GM12878 (cell line): Measurements from ENCODE around the gene SRSF7. TPM values are rescaled to one million over a fixed set of nuclear protein-coding genes. Genes with fewer than 3 reads are reported as not detected.

Source experiments
- ATAC-seq: fragments of 200-7000 bp; cut with Tn5 transposase; 3 replicates; pipeline ENCODE4 v1.9.1; 2020; ENCODE audit warnings: mild to moderate bottlenecking, moderate library complexity
- BruUV-seq: library from RNA; stranded (reverse); fragments of 400-500 nt; replicated peaks from 2 replicates; lab custom pipeline; 2021; lab: Mats Ljungman, UMichigan
- CTCF ChIA-PET: fragments of 300-600 bp; sonication (Branson Sonifier 250); formaldehyde crosslinking; extraction: SDS; loops from one replicate; lab custom pipeline; 2021; ENCODE audit warnings: inconsistent platforms; lab: Yijun Ruan, JAX
- POLR2A ChIA-PET: fragments of 350-600 bp; formaldehyde crosslinking; extraction: SDS; loops from one replicate; lab custom pipeline; 2021; ENCODE audit warnings: inconsistent platforms; lab: Charles Lee
- RAD21 ChIA-PET: fragments of 300-600 bp; sonication (Branson Sonifier 250); formaldehyde crosslinking; loops from one replicate; lab custom pipeline; 2023; ENCODE audit warnings: antibody characterized with exemption; ENCODE audit not compliant: unreplicated experiment; lab: Charles Lee
- SMC1A ChIA-PET: fragments of 300-600 bp; sonication (Branson Sonifier 250); formaldehyde crosslinking; loops from one replicate; lab custom pipeline; 2023; ENCODE audit not compliant: unreplicated experiment, uncharacterized antibody; lab: Charles Lee
- DNase-seq: peaks from one replicate; pipeline ENCODE4 v3.0.0-alpha.2; 2011; ENCODE audit warnings: low read depth, low spot score
- FAIRE-seq: peaks from 3 replicates; lab custom pipeline; 2011; peaks lifted over from hg19 to GRCh38; lab: Jason Lieb, UNC
- H2AFZ ChIP-seq: 2 replicates; pipeline ENCODE4 v1.6.0; 2011; ENCODE audit warnings: low read depth, low read length, control low read depth; ENCODE audit not compliant: control insufficient read depth
- H3K27ac ChIP-seq: 2 replicates; pipeline ENCODE4 v1.5.1; 2011; ENCODE audit warnings: control low read depth; ENCODE audit not compliant: control insufficient read depth, insufficient read depth
- H3K27me3 ChIP-seq, 2 experiments: replicated peaks in 1 of 2; 2 replicates each; pipeline versions ENCODE4 v1.6.0 to v1.6.1; 2011; ENCODE audit warnings: low read length in 1 of 2; ENCODE audit not compliant: control insufficient read depth in 2 of 2, insufficient read depth in 2 of 2
- H3K36me3 ChIP-seq, 2 experiments: 2 replicates each; pipeline ENCODE4 v1.5.1; 2011; ENCODE audit warnings: low read length in 1 of 2; ENCODE audit not compliant: control insufficient read depth in 2 of 2, insufficient read depth in 2 of 2
- H3K4me1 ChIP-seq: 2 replicates; pipeline ENCODE4 v1.6.1; 2011; ENCODE audit warnings: mild to moderate bottlenecking, low read length, moderate library complexity, mixed read lengths; ENCODE audit not compliant: control insufficient read depth, insufficient read depth
- H3K4me2 ChIP-seq: 2 replicates; pipeline ENCODE4 v1.6.0; 2011; ENCODE audit warnings: control low read depth; ENCODE audit not compliant: control insufficient read depth, insufficient read depth
- H3K4me3 ChIP-seq: fragments of 200-600 bp; sonication (generic); 2 replicates; pipeline ENCODE4 v1.5.1; 2016
- H3K79me2 ChIP-seq: 2 replicates; pipeline ENCODE4 v1.6.0; 2011; ENCODE audit warnings: low read length; ENCODE audit not compliant: control insufficient read depth, insufficient read depth
- H3K9ac ChIP-seq: 2 replicates; pipeline ENCODE4 v1.8.0; 2011; ENCODE audit warnings: low read length, control low read depth, mixed read lengths; ENCODE audit not compliant: control insufficient read depth, insufficient read depth
- H3K9me3 ChIP-seq: replicated peaks from 3 replicates; pipeline ENCODE4 v1.5.1; 2011; ENCODE audit warnings: mild to moderate bottlenecking, low read length; ENCODE audit not compliant: control insufficient read depth, insufficient read depth
- H4K20me1 ChIP-seq: 2 replicates; pipeline ENCODE4 v1.6.0; 2011; ENCODE audit not compliant: control insufficient read depth, insufficient read depth
- BHLHE40 ChIP-seq, 2 experiments: fragments of 450-650 bp in 1 of 2; IDR thresholded peaks; 2 replicates each; pipeline ENCODE4 v1.6.1; 2011 to 2017; ENCODE audit warnings: low read depth in 2 of 2, borderline replicate concordance in 1 of 2, improper control_type of control experiment in 1 of 2, low read length in 1 of 2, mild to moderate bottlenecking in 1 of 2
- ETV6 ChIP-seq, 2 experiments: fragments of 450-650 bp in 1 of 2; IDR thresholded peaks in 1 of 2; conservative IDR thresholded peaks in 1 of 2; 2 replicates each; pipeline ENCODE4 v1.6.1; 2014; ENCODE audit warnings: antibody characterized with exemption in 1 of 2, borderline replicate concordance in 1 of 2, low read depth in 1 of 2, mild to moderate bottlenecking in 1 of 2, moderate library complexity in 1 of 2
- IKZF1 ChIP-seq: fragments of 450-650 bp; conservative IDR thresholded peaks from 2 replicates; pipeline ENCODE4 v1.6.1; 2017; ENCODE audit warnings: antibody characterized with exemption, mild to moderate bottlenecking
- MTA2 ChIP-seq: fragments of 450-650 bp; IDR thresholded peaks from 2 replicates; pipeline ENCODE4 v1.6.1; 2016; ENCODE audit warnings: low read depth, mild to moderate bottlenecking, moderate library complexity
- NR2F1 ChIP-seq: fragments of 450-650 bp; conservative IDR thresholded peaks from 2 replicates; pipeline ENCODE4 v1.6.1; 2017; ENCODE audit warnings: mild to moderate bottlenecking
- PBX3 ChIP-seq: IDR thresholded peaks from 2 replicates; pipeline ENCODE4 v1.6.1; 2011; ENCODE audit warnings: mild to moderate bottlenecking, low read depth, low read length, moderate library complexity; ENCODE audit not compliant: insufficient replicate concordance
- PKNOX1 ChIP-seq: fragments of 450-650 bp; IDR thresholded peaks from 2 replicates; pipeline ENCODE4 v1.6.1; 2016; ENCODE audit warnings: mild to moderate bottlenecking
- STAT3 ChIP-seq: IDR thresholded peaks from 2 replicates; pipeline ENCODE4 v1.6.1; 2011; ENCODE audit warnings: low read depth, low read length, improper control_type of control experiment
- SUPT20H ChIP-seq: IDR thresholded peaks from 2 replicates; pipeline ENCODE4 v1.6.1; 2011; ENCODE audit warnings: low read depth, mild to moderate bottlenecking, low read length, moderate library complexity, borderline replicate concordance; ENCODE audit not compliant: control insufficient read depth
- TCF12 ChIP-seq: IDR thresholded peaks from 2 replicates; pipeline ENCODE4 v1.6.1; 2011; ENCODE audit warnings: low read depth, mild to moderate bottlenecking, low read length
- ZZZ3 ChIP-seq: IDR thresholded peaks from 2 replicates; pipeline ENCODE4 v1.6.1; 2011; ENCODE audit warnings: low read depth; ENCODE audit not compliant: control insufficient read depth, insufficient read length
- WGBS: methylation state at CpG from one replicate; pipeline ENCODE4 v1.1.6; 2016; ENCODE audit warnings: low lambda C conversion rate; ENCODE audit not compliant: insufficient replicate concordance, insufficient coverage; ENCODE audit errors: missing lambda C conversion rate; 5-methylcytosine and 5-hydroxymethylcytosine counted together
- in situ Hi-C: fragments of 300-500 bp; cut with MboI; formaldehyde crosslinking; loops from 9 replicates; pipeline ENCODE4 v1.14.3; 2018; ENCODE audit warnings: mixed read lengths
- intact Hi-C: fragments of 100-400 bp; cut with micrococcal nuclease; formaldehyde crosslinking; loops from one replicate; pipeline ENCODE4 v1.14.2; 2022; ENCODE audit not compliant: unreplicated experiment
- polyA plus RNA-seq, 11 experiments: library from polyadenylated mRNA; depleted of rRNA in 4 of 11; unstranded in 6 of 11; stranded (reverse) in 5 of 11; fragments of >200 nt; fragmentation: Nextera tagmentation in 4 of 11; fragmentation: Illumina TruSeq in 1 of 11; extraction: Ambion mirVana in 4 of 11; extraction: Trizol in 1 of 11; gene quantifications; 1 replicate in 1 of 11; 2 replicates in 10 of 11; pipeline versions ENCODE4 v1.2.1 to v1.2.3, GENCODE V29; 2011 to 2016; ENCODE audit warnings: inconsistent platforms in 2 of 11, missing spikeins in 2 of 11, low read depth in 1 of 11
- total RNA-seq, 4 experiments: library from RNA; depleted of rRNA in 3 of 4; stranded (reverse); fragments of >200 nt in 3 of 4; fragmentation: Illumina TruSeq in 1 of 4; extraction: Trizol in 1 of 4; gene quantifications; 2 replicates each; pipeline versions ENCODE4 v1.2.1 to v1.2.3, GENCODE V29; 2013 to 2021
- TF ChIP-seq, protein P1 (sequence below): fragments of 450-650 bp; IDR thresholded peaks from 2 replicates; pipeline ENCODE4 v1.6.1; 2014; ENCODE audit warnings: mild to moderate bottlenecking

SRSF7 gene
- total and polyA plus RNA-seq, 10 of the 15 experiments (the other 5 are each of a cell fraction or from before 2014, with no cell fraction given), result 205 to 785 (median 408) TPM

GRCh38 chr2:38723173-38723572 lies 28.0 kb downstream of the SRSF7 start:
- H3K79me2 ChIP-seq, result no peaks in the 10 kb centered on the region
- peak; percentile 69 for ATAC-seq
- H3K9me3 ChIP-seq, result no peaks in the 10 kb centered on the region
- BruUV-seq, result no TSS peak
- TF ChIP-seq TCF12 (0 out of 2 replicates have a peak, but pooled peaks have one; percentile 4), SUPT20H (no peak), ZZZ3 (no peak), BHLHE40 (IDR thresholded peaks at IDR 0.05; ENCODE audit: borderline replicate concordance in 1 of 2, low read depth in 2 of 2, low read length in 1 of 2) (peak in 1 of 2 experiments; percentile 43; a peak in 1 of 4 replicates), PBX3 (peak; percentile 84), MTA2 (0 out of 2 replicates have a peak, but pooled peaks have one; percentile 7), NR2F1 (peak; percentile 48; the same call in 1 of the 2 replicates), STAT3 (no peak), ETV6 (conservative IDR thresholded peaks at IDR 0.05 in 1 of 2, IDR thresholded peaks at IDR 0.05 in 1 of 2; ENCODE audit: borderline replicate concordance in 1 of 2, low read depth in 1 of 2) (0 out of 4 replicates have a peak, but pooled peaks of 1 of the 2 experiments have one; percentile 44), PKNOX1 (peak; percentile 94), IKZF1 (0 out of 2 replicates have a peak, but pooled peaks have one; percentile 29)
- TF ChIP-seq, protein P1, sequence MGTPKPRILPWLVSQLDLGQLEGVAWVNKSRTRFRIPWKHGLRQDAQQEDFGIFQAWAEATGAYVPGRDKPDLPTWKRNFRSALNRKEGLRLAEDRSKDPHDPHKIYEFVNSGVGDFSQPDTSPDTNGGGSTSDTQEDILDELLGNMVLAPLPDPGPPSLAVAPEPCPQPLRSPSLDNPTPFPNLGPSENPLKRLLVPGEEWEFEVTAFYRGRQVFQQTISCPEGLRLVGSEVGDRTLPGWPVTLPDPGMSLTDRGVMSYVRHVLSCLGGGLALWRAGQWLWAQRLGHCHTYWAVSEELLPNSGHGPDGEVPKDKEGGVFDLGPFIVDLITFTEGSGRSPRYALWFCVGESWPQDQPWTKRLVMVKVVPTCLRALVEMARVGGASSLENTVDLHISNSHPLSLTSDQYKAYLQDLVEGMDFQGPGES, result no peak
- TF ChIP-seq, all 136 proteins: peak for 8
- WGBS, result under 1% methylated on average over 7 of the region's 7 CpGs
- POLR2A ChIA-PET, result interaction anchor here (0.7 to 3.1 kb wide), 9 partner anchors 14 to 142 kb away, joined by 3 to 18 read pairs (median 4); partner anchors contain the start of gene HNRNPLL
- RAD21 ChIA-PET, result interaction anchor here (0.7 to 7.1 kb wide), 24 partner anchors 9 to 407 kb away, joined by 3 to 140 read pairs (median 4); partner anchors contain the start of genes HNRNPLL and SRSF7
- in situ Hi-C loops (loop anchor here (5.0 kb wide), 1 partner anchor 116 kb away; no protein-coding TSS in a partner anchor), intact Hi-C loops (loop anchor here (1.0 kb wide), 1 partner anchor 120 kb away; no protein-coding TSS in a partner anchor)
- Histone ChIP-seq H2AFZ (no peak overlapping the region), H3K27ac (no peak overlapping the region), H3K36me3 (no peaks in the 10 kb centered on the region; a peak in 1 of 4 replicates), H3K4me3 (peak overlapping the region; percentile 24; the same call in 1 of the 2 replicates), H3K9ac (no peak overlapping the region), H3K27me3 (no peaks in the 10 kb centered on the region), H3K4me2 (peak overlapping the region; percentile 78), H4K20me1 (no peaks in the 10 kb centered on the region), H3K4me1 (peaks cover 33% of the 10 kb centered on the region)
- no peak for FAIRE-seq
- DNase-seq, result no peak
- CTCF ChIA-PET, result interaction anchor here (0.9 to 18.7 kb wide), 13 partner anchors 13 to 215 kb away, joined by 3 to 370 read pairs (median 5); partner anchors contain the start of gene HNRNPLL
- SMC1A ChIA-PET, result interaction anchor here (0.7 to 9.9 kb wide), 18 partner anchors 9 to 189 kb away, joined by 3 to 201 read pairs (median 6); partner anchors contain the start of gene GALM
